GM19099 (cell line): ENCODE results near the gene NFATC1.

Source experiments
- POLR2A ChIP-seq: IDR thresholded peaks from 3 replicates; pipeline ENCODE4 v1.6.1; 2011; ENCODE audit warnings: low read depth; ENCODE audit not compliant: insufficient read length; ENCODE audit errors: extremely low read depth

The NFATC1 gene

DNA sequence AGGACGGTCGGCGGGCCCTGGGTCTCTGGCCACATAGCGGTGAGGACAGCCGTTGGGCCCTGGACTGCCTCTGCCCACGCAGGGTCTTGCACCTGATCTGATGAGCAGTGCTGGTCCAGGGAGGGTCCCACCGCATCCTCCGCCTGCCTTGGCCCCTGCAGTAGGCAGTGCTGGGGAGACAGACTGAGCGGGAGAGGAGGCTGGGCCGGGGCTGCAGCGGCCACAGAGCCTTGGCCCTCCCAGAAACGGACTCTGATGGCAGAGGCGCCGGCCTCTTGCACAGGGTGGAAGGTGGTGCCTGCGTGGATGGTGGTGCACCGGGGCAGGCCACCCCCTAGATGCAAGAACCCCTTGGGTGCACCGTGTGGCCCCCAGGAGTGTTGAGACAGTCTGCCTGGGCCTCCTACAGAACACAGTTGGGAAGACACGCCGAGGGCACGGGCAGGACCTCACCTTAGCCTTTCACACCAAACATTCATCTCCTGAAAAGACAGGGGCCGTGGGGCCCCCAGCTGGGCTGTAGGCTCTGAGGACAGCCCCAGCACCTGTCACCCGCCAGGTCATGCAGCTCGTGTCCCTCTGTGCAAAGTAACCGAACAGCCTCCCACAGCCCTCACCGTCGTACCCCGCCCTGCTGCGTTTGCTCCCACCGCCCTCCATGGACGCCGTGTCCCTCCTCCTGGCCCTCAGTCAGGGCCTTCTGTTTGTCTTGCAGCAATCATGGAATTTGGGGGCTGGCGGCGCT lies 36.8 kb downstream of the NFATC1 start:
- TF ChIP-seq POLR2A, result no peak

DNA sequence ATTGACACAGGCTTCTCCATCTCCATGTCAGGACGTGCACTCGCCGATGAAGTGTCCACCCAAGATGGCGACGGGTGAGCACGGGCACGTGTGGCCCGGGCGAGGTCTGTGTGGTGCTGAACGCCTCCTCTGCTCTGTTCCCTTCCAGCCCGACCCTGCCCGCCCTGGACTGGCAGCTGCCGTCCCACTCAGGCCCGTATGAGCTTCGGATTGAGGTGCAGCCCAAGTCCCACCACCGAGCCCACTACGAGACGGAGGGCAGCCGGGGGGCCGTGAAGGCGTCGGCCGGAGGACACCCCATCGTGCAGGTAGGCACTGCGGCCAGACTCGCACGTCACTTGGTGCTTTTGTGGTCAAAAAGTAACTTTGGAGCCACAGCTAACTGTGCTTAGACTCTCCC lies 37.7 kb downstream of the NFATC1 start:
- TF ChIP-seq POLR2A, result no peak

DNA sequence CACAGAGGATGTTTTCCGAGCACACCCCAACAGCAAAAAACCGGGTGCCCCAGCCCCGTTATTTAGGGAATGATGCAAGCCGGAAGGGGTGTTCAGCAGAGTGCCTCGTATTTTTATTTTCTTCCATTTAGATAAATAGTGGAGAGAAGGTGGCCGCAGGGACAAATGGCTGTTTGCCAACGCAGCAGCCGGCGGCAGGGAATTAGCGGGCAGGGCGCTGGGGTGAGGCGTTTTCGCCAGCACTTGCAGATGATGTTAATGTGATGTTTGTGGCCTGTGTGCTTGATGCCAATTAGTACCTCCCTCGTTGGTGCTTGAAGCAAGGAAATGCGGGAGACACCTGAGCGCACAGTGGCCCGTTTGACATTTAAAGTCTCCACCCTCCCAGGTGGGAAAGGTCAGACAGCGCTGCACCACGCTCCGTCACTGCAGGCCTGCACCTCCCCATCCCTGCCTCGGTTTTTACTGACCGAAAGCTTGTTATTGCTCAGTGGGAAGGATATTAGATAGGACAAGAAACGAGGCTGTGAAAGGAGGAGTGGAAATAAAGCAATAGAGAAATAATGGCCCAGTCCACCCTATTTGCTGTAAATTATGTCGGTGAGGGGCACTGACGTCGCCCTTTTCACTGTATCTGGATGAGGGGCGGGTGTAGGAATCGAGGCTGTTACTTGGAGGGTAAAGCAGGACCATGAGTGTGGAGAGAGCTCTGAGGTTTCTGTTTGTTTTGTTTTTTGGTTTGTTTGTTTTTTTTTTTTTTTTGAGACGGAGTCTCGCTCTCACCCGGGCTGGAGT lies 39.1 kb downstream of the NFATC1 start:
- TF ChIP-seq POLR2A, result no peak

DNA sequence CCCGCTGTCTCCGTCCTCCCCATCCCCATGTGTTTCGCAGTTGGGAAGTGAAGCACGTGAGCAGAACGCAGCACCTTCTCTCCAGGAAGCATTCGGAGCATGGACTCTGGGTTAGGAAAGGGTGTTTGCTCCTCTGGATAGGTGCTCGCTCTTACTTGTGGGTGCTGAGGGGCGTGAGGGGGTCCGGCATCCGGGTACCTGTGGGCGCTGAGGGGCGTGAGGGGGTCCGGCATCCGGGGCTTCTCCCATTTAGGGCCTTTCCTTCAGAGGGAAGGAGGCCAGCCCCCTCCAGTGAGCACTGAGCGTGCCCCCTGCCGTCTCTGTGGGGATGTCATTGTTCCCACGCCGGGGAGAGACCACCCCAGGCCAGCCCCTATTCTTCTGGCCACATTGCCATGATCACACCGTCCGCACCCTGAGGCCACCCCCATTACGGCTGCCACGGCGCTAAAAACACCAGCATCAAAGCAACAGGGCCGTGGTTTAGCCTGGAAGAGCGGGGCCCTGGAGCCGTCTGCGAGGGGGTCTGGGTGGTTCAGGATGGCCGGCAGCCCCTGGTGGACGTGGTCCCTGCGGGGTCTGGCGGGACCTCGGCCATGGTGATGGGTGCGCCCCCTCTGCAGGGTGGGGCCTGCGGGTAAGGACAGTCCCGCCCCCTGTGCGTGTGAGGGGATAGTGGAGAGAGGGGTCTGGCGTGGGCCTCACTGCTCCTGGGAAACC lies 41.0 kb downstream of the NFATC1 start:
- no peak for TF ChIP-seq POLR2A

DNA sequence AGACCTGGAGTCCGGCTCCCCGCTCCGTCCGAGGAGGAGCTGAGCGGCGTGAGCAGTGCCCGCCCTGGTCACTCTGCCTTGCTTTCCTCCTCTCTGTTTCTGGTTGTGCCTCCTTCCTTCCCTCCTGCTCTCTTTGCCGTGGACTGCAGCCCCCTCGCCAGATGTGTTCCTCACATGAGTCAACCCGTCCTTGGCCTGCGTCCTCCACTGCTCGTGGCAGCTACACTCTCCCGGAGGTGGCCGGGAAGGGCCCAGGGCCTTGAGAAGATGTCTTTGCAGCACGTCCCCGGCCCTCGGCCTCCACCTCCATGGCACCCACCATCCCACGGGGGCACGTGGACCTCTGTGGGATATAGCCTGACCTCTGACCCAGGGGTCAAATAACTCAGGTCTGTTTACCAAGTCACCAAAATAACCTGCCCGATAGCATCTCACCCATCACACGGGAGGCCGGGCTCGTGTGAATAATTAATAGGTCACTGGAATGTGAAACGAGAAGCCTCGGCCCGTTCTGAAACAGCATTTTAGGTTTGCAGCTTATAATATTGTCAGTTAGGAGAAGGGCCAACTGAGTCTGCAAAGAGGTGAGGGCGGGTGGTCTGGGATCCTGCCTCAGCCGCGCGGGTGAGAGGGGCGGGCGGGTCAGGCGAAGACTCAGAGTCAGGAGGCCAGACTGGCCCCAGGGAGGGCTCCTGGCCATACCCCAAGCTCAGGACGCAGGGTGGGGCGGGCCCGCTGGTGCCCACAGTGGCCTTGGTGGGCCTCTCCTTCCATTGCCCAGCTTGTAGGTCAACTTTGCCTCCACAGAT lies 42.6 kb downstream of the NFATC1 start:
- TF ChIP-seq POLR2A, result no peak

DNA sequence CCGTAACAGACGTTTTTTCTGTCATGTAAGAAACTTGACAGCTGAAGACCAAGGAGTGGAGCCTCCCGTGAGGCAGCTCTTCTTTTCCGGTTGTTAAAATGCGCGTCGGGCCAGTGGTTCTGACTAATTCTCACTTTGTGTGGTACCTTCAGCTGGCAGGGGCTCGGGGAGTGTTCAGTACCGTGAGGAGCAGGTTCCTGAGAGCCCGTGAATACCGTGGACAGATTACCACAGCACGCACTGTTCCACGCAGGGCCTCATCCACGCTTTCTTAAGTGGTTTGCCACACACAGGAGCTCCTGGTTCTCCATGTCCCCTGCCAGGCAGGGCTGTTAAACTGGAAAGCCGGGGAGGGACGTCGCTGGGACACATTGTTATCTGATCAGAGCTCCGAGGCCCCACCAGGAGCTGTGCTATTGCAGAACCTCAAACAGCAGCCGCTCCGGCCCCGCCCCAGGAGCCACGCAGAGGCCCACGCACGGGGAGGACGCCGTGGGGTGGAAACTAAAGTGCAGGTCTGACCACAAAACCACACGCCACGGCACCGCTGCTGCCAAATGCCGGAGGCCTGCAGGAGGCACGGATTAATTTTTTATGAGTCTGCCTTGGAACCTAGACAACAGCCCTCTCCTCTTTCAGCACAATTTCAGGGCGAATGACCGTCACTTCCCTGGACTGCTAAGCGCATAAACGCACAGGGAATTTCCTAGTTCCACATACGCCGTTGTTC lies 43.3 kb downstream of the NFATC1 start:
- no peak for TF ChIP-seq POLR2A

DNA sequence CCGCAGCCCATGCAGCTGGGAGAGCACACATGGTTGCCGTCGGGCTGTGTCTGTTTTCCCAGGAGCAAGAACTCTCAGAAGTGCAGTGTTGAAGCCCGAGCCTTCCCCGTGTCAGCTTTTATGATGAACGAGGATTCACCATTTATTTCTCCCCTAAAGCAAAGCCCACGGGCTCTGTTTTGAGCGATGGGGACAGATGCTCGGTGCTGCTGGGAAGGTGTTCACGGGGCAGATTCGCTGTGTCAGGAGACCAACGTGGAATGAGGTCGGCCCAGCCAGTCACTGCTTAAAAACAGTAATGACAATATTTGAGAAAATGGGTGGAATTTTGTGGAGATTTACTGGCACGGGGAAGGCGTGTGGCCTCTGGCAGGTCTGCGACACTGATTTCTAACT lies 43.9 kb downstream of the NFATC1 start:
- no peak for TF ChIP-seq POLR2A

DNA sequence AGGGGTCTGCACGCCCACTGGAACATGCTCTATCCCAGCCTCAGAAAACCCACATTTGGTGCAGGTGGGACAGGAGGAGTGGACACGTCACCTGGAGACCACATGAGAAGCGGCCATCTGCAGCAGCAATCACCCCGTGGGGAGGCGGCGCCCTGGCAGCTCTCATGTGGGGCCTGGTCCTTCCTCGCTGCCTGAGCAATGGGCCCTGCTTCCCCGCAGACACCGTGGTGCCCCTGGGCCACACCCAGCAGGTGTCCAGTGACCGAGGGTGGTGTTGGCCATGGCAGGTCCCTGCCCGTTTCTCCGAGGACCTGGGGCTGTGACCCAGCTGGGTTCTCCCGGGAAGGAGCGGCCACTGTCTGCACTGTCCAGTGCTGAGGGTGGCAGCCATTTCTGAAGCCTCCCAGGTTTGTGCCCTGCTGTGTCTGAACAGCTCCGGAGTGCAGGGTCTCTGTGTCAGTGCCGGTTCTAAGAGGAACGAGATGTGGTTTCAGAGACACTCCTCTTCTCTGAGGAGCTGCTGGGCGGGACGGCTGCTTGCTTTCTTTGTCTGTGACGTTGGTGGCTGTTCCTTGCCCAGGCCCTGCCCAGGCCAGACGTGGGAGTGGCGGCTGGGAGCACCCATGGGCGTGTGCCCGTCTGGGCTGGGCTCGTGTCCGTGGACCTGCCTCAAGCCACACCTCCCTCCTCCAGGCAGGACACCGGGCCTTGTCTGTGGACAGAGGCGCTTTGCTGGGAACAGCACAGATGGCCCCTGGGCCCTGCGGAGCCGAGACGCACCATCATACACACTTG lies 44.8 kb downstream of the NFATC1 start:
- no peak for TF ChIP-seq POLR2A

DNA sequence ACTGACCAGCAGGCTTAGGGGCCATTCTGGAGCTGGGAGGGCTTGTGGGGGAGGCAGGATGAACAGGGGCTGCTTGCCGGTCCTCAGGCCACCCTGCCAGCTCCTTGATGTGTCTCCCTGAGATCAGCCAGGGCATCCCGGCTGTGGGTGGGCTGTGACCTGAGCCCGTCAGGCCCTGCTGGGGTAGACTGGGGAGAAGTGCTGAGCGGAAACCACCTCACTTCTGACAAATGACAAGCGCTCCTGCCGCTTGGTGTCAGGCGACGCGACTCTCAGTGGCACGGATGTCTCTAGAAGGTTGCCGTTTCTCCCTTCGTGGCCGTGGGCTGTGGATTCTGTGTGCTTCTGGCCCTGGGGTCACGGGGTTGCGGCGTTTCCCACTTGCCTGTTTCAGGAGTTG lies 45.7 kb downstream of the NFATC1 start:
- no peak for TF ChIP-seq POLR2A

DNA sequence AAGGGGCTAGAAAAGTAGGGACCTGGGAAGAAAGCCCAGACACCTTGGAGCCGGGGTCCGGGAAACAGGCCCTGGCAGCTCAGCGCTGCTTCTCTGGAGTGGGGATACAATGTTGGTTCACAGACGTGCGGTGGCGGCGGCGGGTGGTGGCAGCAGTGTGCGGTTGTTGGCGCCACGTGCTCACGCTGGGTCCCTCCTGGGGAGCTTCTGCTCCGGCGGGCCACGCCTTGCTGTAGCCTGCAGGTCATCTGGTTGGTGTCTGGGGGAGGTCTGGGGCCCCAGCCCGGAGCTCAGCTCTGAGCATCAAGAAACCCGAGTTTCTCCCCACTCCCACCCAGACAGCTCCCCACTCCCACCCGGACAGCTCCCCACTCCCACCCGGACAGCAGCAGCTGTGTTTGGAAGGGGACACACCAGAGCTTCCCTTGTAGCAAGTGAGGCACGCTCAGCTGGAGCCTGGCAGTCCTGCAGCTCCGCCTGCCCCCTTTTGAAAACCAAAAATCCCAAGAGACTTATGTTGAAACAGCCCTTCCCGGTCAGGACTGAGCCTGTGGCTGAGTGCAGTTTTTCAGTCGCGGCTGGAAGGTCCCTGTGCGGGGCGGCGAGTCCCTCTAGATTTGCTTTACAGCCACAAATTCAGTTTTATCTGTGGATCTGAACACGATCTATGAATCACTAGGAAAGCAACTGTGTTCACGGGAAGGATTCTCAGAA lies 46.9 kb downstream of the NFATC1 start:
- no peak for TF ChIP-seq POLR2A

DNA sequence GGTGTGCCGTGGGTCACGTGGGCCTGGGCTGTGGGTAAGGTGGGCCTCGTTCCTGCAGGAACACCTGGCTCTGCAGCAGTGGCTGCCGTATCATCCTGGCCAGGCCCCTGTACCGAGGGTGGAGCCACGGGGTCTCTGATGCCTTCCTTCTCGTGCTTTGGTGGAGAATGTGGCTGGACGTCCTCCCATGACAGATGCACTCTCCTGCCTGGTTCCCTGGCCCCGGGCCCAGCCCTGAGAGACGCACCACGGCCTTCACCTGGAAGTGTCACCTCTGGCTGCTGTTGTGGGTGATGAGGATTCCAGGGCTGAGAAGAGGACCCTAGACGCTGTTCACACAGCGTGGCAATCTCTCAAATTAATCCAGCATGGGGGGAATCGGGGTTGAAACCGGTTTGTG lies 49.5 kb downstream of the NFATC1 start:
- no peak for TF ChIP-seq POLR2A

DNA sequence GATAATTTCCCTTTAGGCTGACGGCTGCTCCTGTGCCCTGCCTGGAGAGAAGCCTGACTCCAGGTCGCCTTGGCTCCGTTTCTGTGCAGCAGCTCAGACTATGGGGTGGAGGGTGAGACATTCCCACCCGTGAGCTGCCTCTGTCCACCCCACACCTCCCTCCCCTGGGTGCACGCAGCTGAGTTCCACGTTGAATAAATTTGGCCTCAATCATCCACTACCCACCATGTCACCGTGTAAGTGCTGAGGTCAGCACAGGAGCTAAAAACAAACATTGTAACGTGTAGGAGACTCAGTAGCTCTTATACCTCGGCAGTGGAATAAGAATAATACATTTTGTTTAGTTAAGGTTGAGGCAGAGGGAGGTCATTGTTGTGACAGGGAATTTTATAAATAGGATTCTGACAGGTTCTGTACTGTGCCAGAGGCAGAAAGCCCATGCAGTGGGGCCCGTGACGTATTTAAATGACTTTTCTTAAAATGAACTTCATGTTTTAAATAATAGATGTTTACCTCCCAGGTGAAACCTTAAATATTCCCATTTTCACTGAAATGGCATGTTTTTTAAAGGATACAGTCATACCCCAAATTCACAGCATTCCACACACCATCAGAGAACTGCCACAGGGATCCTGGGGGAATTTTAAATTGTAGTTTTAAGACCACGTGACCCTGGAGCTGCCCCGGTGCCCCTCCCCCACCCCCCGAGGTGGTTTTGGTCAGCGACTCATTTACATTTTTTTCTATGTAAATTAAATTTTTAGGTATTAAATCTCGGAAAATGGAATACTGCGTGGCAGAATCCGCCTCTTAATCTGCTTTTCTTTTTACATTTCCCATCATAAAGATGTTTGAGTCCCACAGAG lies 50.2 kb downstream of the NFATC1 start:
- TF ChIP-seq POLR2A, result no peak
